Gastrocnemius medialis (tissue), 4 donors: ENCODE results near the gene NFU1. TPM values are rescaled to one million over a fixed set of nuclear protein-coding genes. Genes with fewer than 3 reads are reported as not detected.

Source experiments
- ATAC-seq, 2 donors: fragments of 150-250 bp; one replicate each; pipeline ENCODE4 v1.9.1; 2016
- DNase-seq, 2 donors: peaks; one replicate each; pipeline ENCODE4 v3.0.0-alpha.2; 2019
- H3K27ac ChIP-seq, 4 donors: fragments of 200-600 bp; sonication (generic); 1 replicate in 1 of 4; 2 replicates in 3 of 4; pipeline ENCODE4 v1.5.1; 2016 to 2018; ENCODE audit warnings: mild to moderate bottlenecking in 2 of 4, moderate library complexity in 1 of 4
- H3K27me3 ChIP-seq, 3 donors: fragments of 200-600 bp; sonication (generic) in 2 of 3; 1 replicate in 1 of 3; 2 replicates in 2 of 3; pipeline versions ENCODE4 v1.5.1 to v1.6.0; 2016 to 2019; ENCODE audit warnings: mild to moderate bottlenecking in 1 of 3, moderate library complexity in 1 of 3
- H3K36me3 ChIP-seq, 2 donors: fragments of 200-600 bp; sonication (generic) in 1 of 2; one replicate each; pipeline ENCODE4 v1.5.1; 2017 to 2018
- H3K4me1 ChIP-seq, 2 donors: fragments of 200-600 bp; sonication (generic) in 1 of 2; one replicate each; pipeline ENCODE4 v1.5.1; 2016 to 2017; ENCODE audit warnings: mild to moderate bottlenecking in 2 of 2
- H3K4me3 ChIP-seq, 4 donors: fragments of 200-600 bp; sonication (generic) in 3 of 4; 1 replicate in 1 of 4; 2 replicates in 3 of 4; pipeline ENCODE4 v1.5.1; 2016 to 2019; ENCODE audit warnings: mild to moderate bottlenecking in 2 of 4
- H3K9me3 ChIP-seq, 3 donors: fragments of 200-600 bp; sonication (generic) in 2 of 3; 1 replicate in 1 of 3; 2 replicates in 2 of 3; pipeline ENCODE4 v1.5.1; 2016 to 2019
- CTCF ChIP-seq, 5 experiments: fragments of 450-650 bp in 3 of 5; fragments of 200-600 bp in 2 of 5; sonication (generic) in 2 of 5; IDR thresholded peaks in 4 of 5; conservative IDR thresholded peaks in 1 of 5; 1 replicate in 4 of 5; 2 replicates in 1 of 5; pipeline ENCODE4 v1.5.1; 2016 to 2019; ENCODE audit warnings: antibody characterized with exemption in 5 of 5, mild to moderate bottlenecking in 3 of 5, moderate library complexity in 3 of 5
- POLR2A ChIP-seq, 2 donors: fragments of 450-650 bp; IDR thresholded peaks; one replicate each; pipeline ENCODE4 v1.6.1; 2017; ENCODE audit warnings: antibody characterized with exemption in 2 of 2, mild to moderate bottlenecking in 2 of 2, moderate library complexity in 2 of 2
- in situ Hi-C, 4 donors: fragments of 200-750 bp; cut with MboI; loops; one replicate each; pipeline versions ENCODE4 v1.15.0 to v1.8.0; 2017; ENCODE audit warnings: low sequenced_read_pairs in 4 of 4
- intact Hi-C: fragments of 100-400 bp; cut with DNase I; formaldehyde crosslinking; loops from one replicate; pipeline ENCODE4 v1.15.1; 2023; ENCODE audit warnings: low total_unique reads
- total RNA-seq, 4 donors: library from RNA; depleted of rRNA; stranded (reverse); fragments of >200 nt; gene quantifications; one replicate each; pipeline versions ENCODE4 v1.1.0 to v1.2.3, GENCODE V29; 2016

Gene NFU1
- total RNA-seq, 4 donors from 2014 or later: 41.4 to 73.1 (median 68.1) TPM

GRCh38 chr2:69437751-69438154 is 518 bp upstream of the NFU1 start:
- Histone ChIP-seq H3K36me3 (no peaks in the 10 kb centered on the region), H3K27me3 (no peaks in the 10 kb centered on the region), H3K27ac (peak overlapping the region; percentile 91 to 97 (median 96)), H3K9me3 (no peaks in the 10 kb centered on the region), H3K4me3 (peak overlapping the region; percentile 67 to 95 (median 88)), H3K4me1 (peaks cover 0 to 14% of the 10 kb centered on the region in 2 donors)
- in situ Hi-C loops (no loop called here), intact Hi-C loops (loop anchor here (1.0 to 2.0 kb wide), 2 partner anchors 50 to 205 kb away; partner anchors contain the start of genes AAK1 and GFPT1)
- peak; percentile 74 to 77 for ATAC-seq
- TF ChIP-seq POLR2A (IDR thresholded peaks at IDR 0.05) (no peak), CTCF (IDR thresholded peaks at IDR 0.05 in 4 of 5, conservative IDR thresholded peaks at IDR 0.05 in 1 of 5) (no peak)
- peak; percentile 21 to 67 for DNase-seq

- Histone ChIP-seq H3K4me3 (peak overlapping the region; percentile 67 to 95 (median 88)), H3K4me1 (peaks cover 0 to 14% of the 10 kb centered on the region in 2 donors), H3K27ac (peak overlapping the region; percentile 91 to 97 (median 96)), H3K9me3 (no peaks in the 10 kb centered on the region), H3K27me3 (no peaks in the 10 kb centered on the region), H3K36me3 (peaks cover 0 to 4% of the 10 kb centered on the region in 2 donors)
- ATAC-seq: peak; percentile 4 to 7
- TF ChIP-seq CTCF (IDR thresholded peaks at IDR 0.05 in 4 of 5, conservative IDR thresholded peaks at IDR 0.05 in 1 of 5): no peak
- no peak for TF ChIP-seq POLR2A (IDR thresholded peaks at IDR 0.05)
- intact Hi-C loops (loop anchor here (2.0 kb wide), 1 partner anchor 206 kb away; the partner anchor contains the start of gene AAK1), in situ Hi-C loops (no loop called here)
- DNase-seq: no peak
Observed at GRCh38 chr2:69436596-69436937, 668 bp downstream of the NFU1 start.

- peaks cover 0 to 22% of the 10 kb centered on the region in 2 donors for H3K36me3 ChIP-seq
- no peak overlapping the region for H3K4me3 ChIP-seq
- no peak overlapping the region for H3K27ac ChIP-seq
- TF ChIP-seq CTCF (IDR thresholded peaks at IDR 0.05 in 4 of 5, conservative IDR thresholded peaks at IDR 0.05 in 1 of 5): no peak
- H3K4me1 ChIP-seq: peaks cover 0 to 14% of the 10 kb centered on the region in 2 donors
- no peak for DNase-seq
- H3K9me3 ChIP-seq: no peaks in the 10 kb centered on the region
- no peak for ATAC-seq
- intact Hi-C loops: no loop called here
- H3K27me3 ChIP-seq: no peaks in the 10 kb centered on the region
- in situ Hi-C loops: no loop called here
Observed at GRCh38 chr2:69434753-69435152, 2.5 kb downstream of the NFU1 start.

- DNase-seq (no peak), ATAC-seq (no peak)
- TF ChIP-seq POLR2A (IDR thresholded peaks at IDR 0.05) (no peak), CTCF (IDR thresholded peaks at IDR 0.05 in 4 of 5, conservative IDR thresholded peaks at IDR 0.05 in 1 of 5) (no peak)
- peaks cover 0 to 58% of the 10 kb centered on the region in 2 donors for H3K36me3 ChIP-seq
- H3K4me1 ChIP-seq: no peaks in the 10 kb centered on the region
- H3K27ac ChIP-seq: no peak overlapping the region
- H3K9me3 ChIP-seq: no peaks in the 10 kb centered on the region
- H3K27me3 ChIP-seq: no peaks in the 10 kb centered on the region
- intact Hi-C loops: no loop called here
- no peak overlapping the region for H3K4me3 ChIP-seq
- in situ Hi-C loops: no loop called here
Observed at GRCh38 chr2:69429491-69430183, 7.6 kb downstream of the NFU1 start.
